ENCODE measurements around the gene CCDC120. TPM values are rescaled to one million over a fixed set of nuclear protein-coding genes. Genes with fewer than 3 reads are reported as not detected.

CCDC120 gene
- total RNA-seq, 2 experiments from 2014 or later = 1.4 to 3.6 TPM

- Histone ChIP-seq H3K4me3 (ENCODE audit: low read depth, low read length, poor library complexity, severe bottlenecking) (no peak overlapping the region), H4K20me1 (ENCODE audit: insufficient read depth, low read length) (no peaks in the 10 kb centered on the region), H3K4me1 (ENCODE audit: insufficient read depth, low read length, poor library complexity, severe bottlenecking) (no peaks in the 10 kb centered on the region), H3K9me3 (ENCODE audit: low read length) (no peaks in the 10 kb centered on the region), H3K27ac (ENCODE audit: low read depth, low read length, poor library complexity, severe bottlenecking) (no peak overlapping the region), H3K79me2 (ENCODE audit: insufficient read depth, low read depth, low read length) (no peaks in the 10 kb centered on the region), H3K4me2 (ENCODE audit: low read length) (no peak overlapping the region), H3K36me3 (ENCODE audit: insufficient read depth, low read length) (no peaks in the 10 kb centered on the region), H3K9me2 (ENCODE audit: insufficient read depth, low read length) (no peaks in the 10 kb centered on the region), H2AFZ (ENCODE audit: low read length) (no peak overlapping the region)
- TF ChIP-seq, protein P1, sequence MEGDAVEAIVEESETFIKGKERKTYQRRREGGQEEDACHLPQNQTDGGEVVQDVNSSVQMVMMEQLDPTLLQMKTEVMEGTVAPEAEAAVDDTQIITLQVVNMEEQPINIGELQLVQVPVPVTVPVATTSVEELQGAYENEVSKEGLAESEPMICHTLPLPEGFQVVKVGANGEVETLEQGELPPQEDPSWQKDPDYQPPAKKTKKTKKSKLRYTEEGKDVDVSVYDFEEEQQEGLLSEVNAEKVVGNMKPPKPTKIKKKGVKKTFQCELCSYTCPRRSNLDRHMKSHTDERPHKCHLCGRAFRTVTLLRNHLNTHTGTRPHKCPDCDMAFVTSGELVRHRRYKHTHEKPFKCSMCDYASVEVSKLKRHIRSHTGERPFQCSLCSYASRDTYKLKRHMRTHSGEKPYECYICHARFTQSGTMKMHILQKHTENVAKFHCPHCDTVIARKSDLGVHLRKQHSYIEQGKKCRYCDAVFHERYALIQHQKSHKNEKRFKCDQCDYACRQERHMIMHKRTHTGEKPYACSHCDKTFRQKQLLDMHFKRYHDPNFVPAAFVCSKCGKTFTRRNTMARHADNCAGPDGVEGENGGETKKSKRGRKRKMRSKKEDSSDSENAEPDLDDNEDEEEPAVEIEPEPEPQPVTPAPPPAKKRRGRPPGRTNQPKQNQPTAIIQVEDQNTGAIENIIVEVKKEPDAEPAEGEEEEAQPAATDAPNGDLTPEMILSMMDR (conservative IDR thresholded peaks at IDR 0.05; ENCODE audit: low read length) = no peak
- TF ChIP-seq EZH2phosphoT487 (IDR thresholded peaks at IDR 0.05; ENCODE audit: borderline replicate concordance, low read depth, low read length) = no peak
- ChIA-PET POLR2A (no interaction called here), CTCF (ENCODE audit: unreplicated experiment) (no interaction called here)
- BruUV-seq (replicated peaks) = no TSS peak
- DNase-seq (ENCODE audit: low spot score) = no peak
- intact Hi-C loops (cut with micrococcal nuclease; ENCODE audit: unreplicated experiment) = no loop called here
Measured at GRCh38 chrX:49064303-49064702, 5.5 kb downstream of the CCDC120 start.

GRCh38 chrX:49064735-49065134, 5.9 kb downstream of the CCDC120 start:
- no peak overlapping the region for H2AFZ ChIP-seq (ENCODE audit: low read length)
- H3K79me2 ChIP-seq (ENCODE audit: insufficient read depth, low read depth, low read length) = no peaks in the 10 kb centered on the region
- ChIA-PET CTCF (ENCODE audit: unreplicated experiment) (no interaction called here), POLR2A (no interaction called here)
- H4K20me1 ChIP-seq (ENCODE audit: insufficient read depth, low read length) = no peaks in the 10 kb centered on the region
- no TSS peak for BruUV-seq (replicated peaks)
- no peaks in the 10 kb centered on the region for H3K4me1 ChIP-seq (ENCODE audit: insufficient read depth, low read length, poor library complexity, severe bottlenecking)
- no peaks in the 10 kb centered on the region for H3K9me3 ChIP-seq (ENCODE audit: low read length)
- no peak overlapping the region for H3K27ac ChIP-seq (ENCODE audit: low read depth, low read length, poor library complexity, severe bottlenecking)
- no peak for DNase-seq (ENCODE audit: low spot score)
- intact Hi-C loops (cut with micrococcal nuclease; ENCODE audit: unreplicated experiment) = no loop called here
- H3K4me2 ChIP-seq (ENCODE audit: low read length) = no peak overlapping the region
- no peaks in the 10 kb centered on the region for H3K9me2 ChIP-seq (ENCODE audit: insufficient read depth, low read length)
- no peaks in the 10 kb centered on the region for H3K36me3 ChIP-seq (ENCODE audit: insufficient read depth, low read length)
- H3K4me3 ChIP-seq (ENCODE audit: low read depth, low read length, poor library complexity, severe bottlenecking) = no peak overlapping the region
- TF ChIP-seq, protein P1 (conservative IDR thresholded peaks at IDR 0.05; ENCODE audit: low read length) = no peak
- no peak for TF ChIP-seq EZH2phosphoT487 (IDR thresholded peaks at IDR 0.05; ENCODE audit: borderline replicate concordance, low read depth, low read length)

GRCh38 chrX:49066278-49066677, 7.5 kb downstream of the CCDC120 start:
- POLR2A ChIA-PET = no interaction called here
- Histone ChIP-seq H3K9me2 (ENCODE audit: insufficient read depth, low read length) (no peaks in the 10 kb centered on the region), H3K79me2 (ENCODE audit: insufficient read depth, low read depth, low read length) (no peaks in the 10 kb centered on the region), H3K36me3 (ENCODE audit: insufficient read depth, low read length) (no peaks in the 10 kb centered on the region), H4K20me1 (ENCODE audit: insufficient read depth, low read length) (no peaks in the 10 kb centered on the region), H3K27ac (ENCODE audit: low read depth, low read length, poor library complexity, severe bottlenecking) (no peak overlapping the region), H3K9me3 (ENCODE audit: low read length) (no peaks in the 10 kb centered on the region), H3K4me2 (ENCODE audit: low read length) (no peak overlapping the region), H3K4me1 (ENCODE audit: insufficient read depth, low read length, poor library complexity, severe bottlenecking) (no peaks in the 10 kb centered on the region), H3K4me3 (ENCODE audit: low read depth, low read length, poor library complexity, severe bottlenecking) (no peak overlapping the region), H2AFZ (ENCODE audit: low read length) (no peak overlapping the region)
- no peak for DNase-seq (ENCODE audit: low spot score)
- CTCF ChIA-PET (ENCODE audit: unreplicated experiment) = no interaction called here
- TF ChIP-seq EZH2phosphoT487 (IDR thresholded peaks at IDR 0.05; ENCODE audit: borderline replicate concordance, low read depth, low read length) = no peak
- TF ChIP-seq, protein P1 (conservative IDR thresholded peaks at IDR 0.05; ENCODE audit: low read length) = no peak
- no TSS peak for BruUV-seq (replicated peaks)
- intact Hi-C loops (cut with micrococcal nuclease; ENCODE audit: unreplicated experiment) = no loop called here
